GM12872 (cell line): Measurements from ENCODE around the gene ATP2C2.

Experiments
- CTCF ChIP-seq: IDR thresholded peaks from 3 replicates; pipeline ENCODE4 v1.5.1; 2011; ENCODE audit warnings: low read depth, mild to moderate bottlenecking, low read length, moderate library complexity; ENCODE audit not compliant: insufficient read depth

ATP2C2 gene

GRCh38 chr16:84369938-84370627 lies 1.7 kb downstream of the ATP2C2 start:
- no peak for TF ChIP-seq CTCF

- no peak for TF ChIP-seq CTCF
Measured at GRCh38 chr16:84370723-84371552, 2.6 kb downstream of the ATP2C2 start.

- TF ChIP-seq CTCF: no peak
Measured at GRCh38 chr16:84371553-84371865, 3.2 kb downstream of the ATP2C2 start.

GRCh38 chr16:84373907-84374489 lies 5.7 kb downstream of the ATP2C2 start:
- no peak for TF ChIP-seq CTCF

- no peak for TF ChIP-seq CTCF
Measured at GRCh38 chr16:84378099-84378498, 9.8 kb downstream of the ATP2C2 start.

- no peak for TF ChIP-seq CTCF
Measured at GRCh38 chr16:84378567-84378966, 10.2 kb downstream of the ATP2C2 start.

- no peak for TF ChIP-seq CTCF
Measured at GRCh38 chr16:84379008-84379708, 10.8 kb downstream of the ATP2C2 start.
